MCF 10A (cell line): ENCODE results near the gene FSHB. TPM values are rescaled to one million over a fixed set of nuclear protein-coding genes. Genes with fewer than 3 reads are reported as not detected.
"Not testable (repeated sequence)": the region's sequence is repeated elsewhere in the genome, so short reads cannot be mapped to it uniquely, and the experiment has no call there.

Experiments
- BruUV-seq: library from RNA; stranded (reverse); fragments of 400-500 nt; replicated peaks from 2 replicates; lab custom pipeline; 2021; lab: Mats Ljungman, UMichigan
- CTCF ChIA-PET: fragments of 300-600 bp; sonication (Branson Sonifier 250); formaldehyde crosslinking; extraction: SDS; loops from one replicate; lab custom pipeline; 2021; ENCODE audit warnings: antibody characterized with exemption, inconsistent platforms; lab: Yijun Ruan, JAX
- POLR2A ChIA-PET: fragments of 300-600, 350-650 bp; sonication (Branson Sonifier 250); formaldehyde crosslinking; extraction: SDS; loops from one replicate; lab custom pipeline; 2020; ENCODE audit warnings: antibody characterized with exemption, inconsistent platforms; lab: Yijun Ruan, JAX
- DNase-seq: peaks from one replicate; pipeline ENCODE4 v3.0.0-alpha.2; 2018; ENCODE audit not compliant: unreplicated experiment
- H3K27ac Mint-ChIP-seq: one replicate; pipeline ENCODE4 v1.8.0; 2022; ENCODE audit warnings: mild to moderate bottlenecking, low read depth, mixed read lengths; ENCODE audit not compliant: unreplicated experiment
- H3K27me3 Mint-ChIP-seq: one replicate; pipeline ENCODE4 v1.8.0; 2022; ENCODE audit warnings: mixed read lengths; ENCODE audit not compliant: insufficient read depth, unreplicated experiment
- H3K36me3 Mint-ChIP-seq: one replicate; pipeline ENCODE4 v1.8.0; 2022; ENCODE audit warnings: mild to moderate bottlenecking, moderate library complexity, mixed read lengths; ENCODE audit not compliant: insufficient read depth, unreplicated experiment
- H3K4me1 Mint-ChIP-seq: one replicate; pipeline ENCODE4 v1.8.0; 2022; ENCODE audit warnings: mixed read lengths; ENCODE audit not compliant: insufficient read depth, unreplicated experiment
- H3K4me3 Mint-ChIP-seq: one replicate; pipeline ENCODE4 v1.8.0; 2022; ENCODE audit warnings: mild to moderate bottlenecking, moderate library complexity, mixed read lengths; ENCODE audit not compliant: unreplicated experiment
- H3K9me3 Mint-ChIP-seq: one replicate; pipeline ENCODE4 v1.8.0; 2022; ENCODE audit warnings: mixed read lengths; ENCODE audit not compliant: unreplicated experiment
- CTCF ChIP-seq: fragments of 200-600 bp; IDR thresholded peaks from one replicate; pipeline ENCODE4 v1.8.0; 2022; ENCODE audit warnings: antibody characterized with exemption, mild to moderate bottlenecking; ENCODE audit not compliant: unreplicated experiment
- intact Hi-C: fragments of 100-400 bp; cut with micrococcal nuclease; formaldehyde crosslinking; loops from 2 replicates; pipeline ENCODE4 v1.14.1; 2022
- total RNA-seq: library from RNA; stranded (reverse); gene quantifications from 2 replicates; pipeline ENCODE4 v1.2.3, GENCODE V29; 2022

FSHB gene
- total RNA-seq, 1 experiment from 2014 or later: not detected

- POLR2A ChIA-PET: no interaction called here
- intact Hi-C loops: no loop called here
- DNase-seq: no peak
- H3K27ac Mint-ChIP-seq: no peak overlapping the region
- H3K4me3 Mint-ChIP-seq: no peak overlapping the region
- CTCF ChIA-PET: interaction anchor here (0.6 to 1.9 kb wide), 3 partner anchors 11 to 733 kb away, joined by 3 to 4 read pairs (median 4); no protein-coding TSS in a partner anchor
- H3K9me3 Mint-ChIP-seq: no peaks in the 10 kb centered on the region
- no TSS peak for BruUV-seq
- H3K4me1 Mint-ChIP-seq: peaks cover 6% of the 10 kb centered on the region
- H3K27me3 Mint-ChIP-seq: no peaks in the 10 kb centered on the region
- H3K36me3 Mint-ChIP-seq: peaks cover 7% of the 10 kb centered on the region
- no peak for TF ChIP-seq CTCF
Measured at GRCh38 chr11:30260813-30261212, 30.0 kb downstream of the FSHB start.

GRCh38 chr11:30261821-30262220 lies 31.0 kb downstream of the FSHB start:
- DNase-seq: no peak
- no peaks in the 10 kb centered on the region for H3K4me1 Mint-ChIP-seq
- intact Hi-C loops: no loop called here
- no peaks in the 10 kb centered on the region for H3K27me3 Mint-ChIP-seq
- TF ChIP-seq CTCF: no peak
- H3K9me3 Mint-ChIP-seq: no peaks in the 10 kb centered on the region
- CTCF ChIA-PET: interaction anchor here (1.9 kb wide), 1 partner anchor 10 kb away, joined by 4 read pairs; no protein-coding TSS in a partner anchor
- no TSS peak for BruUV-seq
- no peak overlapping the region for H3K4me3 Mint-ChIP-seq
- H3K27ac Mint-ChIP-seq: no peak overlapping the region
- peaks cover 7% of the 10 kb centered on the region for H3K36me3 Mint-ChIP-seq
- POLR2A ChIA-PET: no interaction called here

GRCh38 chr11:30268638-30269037 lies 37.8 kb downstream of the FSHB start:
- H3K27ac Mint-ChIP-seq, H3K27me3 Mint-ChIP-seq, DNase-seq, intact Hi-C loops, H3K4me1 Mint-ChIP-seq, H3K9me3 Mint-ChIP-seq, BruUV-seq, POLR2A ChIA-PET, H3K4me3 Mint-ChIP-seq, H3K36me3 Mint-ChIP-seq: not testable (repeated sequence)
- CTCF ChIA-PET: interaction anchor here (1.0 kb wide), 1 partner anchor 836 kb away, joined by 3 read pairs; no protein-coding TSS in a partner anchor

- Mint-ChIP-seq H3K4me3 (no peak overlapping the region), H3K4me1 (peaks cover 9% of the 10 kb centered on the region), H3K27ac (no peak overlapping the region), H3K36me3 (no peaks in the 10 kb centered on the region), H3K9me3 (peaks cover 8% of the 10 kb centered on the region), H3K27me3 (no peaks in the 10 kb centered on the region)
- no peak for DNase-seq
- intact Hi-C loops: no loop called here
- no TSS peak for BruUV-seq
- ChIA-PET POLR2A (no interaction called here), CTCF (interaction anchor here (1.1 kb wide), 1 partner anchor 584 kb away, joined by 3 read pairs; no protein-coding TSS in a partner anchor)
- no peak for TF ChIP-seq CTCF
Measured at GRCh38 chr11:30270671-30271070, 39.9 kb downstream of the FSHB start.

GRCh38 chr11:30277176-30277575 lies 46.4 kb downstream of the FSHB start:
- Mint-ChIP-seq H3K4me3 (no peak overlapping the region), H3K27ac (no peak overlapping the region), H3K9me3 (no peaks in the 10 kb centered on the region), H3K36me3 (peaks cover 17% of the 10 kb centered on the region), H3K4me1 (peaks cover 16% of the 10 kb centered on the region), H3K27me3 (no peaks in the 10 kb centered on the region)
- no peak for DNase-seq
- intact Hi-C loops: no loop called here
- TF ChIP-seq CTCF: no peak
- CTCF ChIA-PET: no interaction called here
- POLR2A ChIA-PET: interaction anchor here (0.7 kb wide), 1 partner anchor 46 kb away, joined by 3 read pairs; no protein-coding TSS in a partner anchor
- no TSS peak for BruUV-seq
